CMK (cell line): ENCODE data around the gene STARD9.
A peak's percentile ranks its signal among the peaks of the same experiment; 100 is the strongest.
"Not testable (repeated sequence)": the region's sequence is repeated elsewhere in the genome, so short reads cannot be mapped to it uniquely, and the experiment has no call there.

ENCODE experiments used
- DNase-seq: peaks from one replicate; pipeline ENCODE4 v3.0.0-alpha.2; 2010; ENCODE audit warnings: low read depth

Gene STARD9

GRCh38 chr15:42590619-42591237 is 15.3 kb downstream of the STARD9 start:
- no peak for DNase-seq

- no peak for DNase-seq
These were observed 16.0 kb downstream of the STARD9 start for GRCh38 chr15:42591238-42591934.

- no peak for DNase-seq
These were observed 17.3 kb downstream of the STARD9 start for GRCh38 chr15:42592716-42593115.

- no peak for DNase-seq
These were observed 17.7 kb downstream of the STARD9 start for GRCh38 chr15:42593143-42593542.

GRCh38 chr15:42594095-42594494 is 18.7 kb downstream of the STARD9 start:
- no peak for DNase-seq

- DNase-seq: no peak
These were observed 20.3 kb downstream of the STARD9 start for GRCh38 chr15:42595626-42596240.

GRCh38 chr15:42601316-42601715 is 25.9 kb downstream of the STARD9 start:
- DNase-seq: not testable (repeated sequence)

GRCh38 chr15:42602501-42602900 is 27.1 kb downstream of the STARD9 start:
- DNase-seq: no peak

GRCh38 chr15:42603978-42604377 is 28.6 kb downstream of the STARD9 start:
- DNase-seq: no peak

GRCh38 chr15:42604894-42605744 is 29.7 kb downstream of the STARD9 start:
- DNase-seq: no peak

- no peak for DNase-seq
These were observed 30.4 kb downstream of the STARD9 start for GRCh38 chr15:42605796-42606195.

- DNase-seq: peak; percentile 96
These were observed 32.7 kb downstream of the STARD9 start for GRCh38 chr15:42608110-42608531.

GRCh38 chr15:42608752-42609488 is 33.5 kb downstream of the STARD9 start:
- no peak for DNase-seq

- no peak for DNase-seq
These were observed 36.1 kb downstream of the STARD9 start for GRCh38 chr15:42611532-42611931.

- no peak for DNase-seq
These were observed 37.0 kb downstream of the STARD9 start for GRCh38 chr15:42612367-42612912.

GRCh38 chr15:42616107-42616506 is 40.7 kb downstream of the STARD9 start:
- no peak for DNase-seq

- DNase-seq: no peak
These were observed 44.4 kb downstream of the STARD9 start for GRCh38 chr15:42619656-42620371.

GRCh38 chr15:42621386-42621785 is 46.0 kb downstream of the STARD9 start:
- DNase-seq: no peak

- no peak for DNase-seq
These were observed 46.9 kb downstream of the STARD9 start for GRCh38 chr15:42621996-42622925.

- no peak for DNase-seq
These were observed 48.5 kb downstream of the STARD9 start for GRCh38 chr15:42623951-42624350.
